ENCODE results near the gene ABHD3. TPM values are rescaled to one million over a fixed set of nuclear protein-coding genes. Genes with fewer than 3 reads are reported as not detected.
A peak's percentile ranks its signal among the peaks of the same experiment; 100 is the strongest.
"Not testable (repeated sequence)": the region's sequence is repeated elsewhere in the genome, so short reads cannot be mapped to it uniquely, and the experiment has no call there.

The ABHD3 gene
- total RNA-seq, 1 donor from 2014 or later: 9.6 TPM

GRCh38 chr18:21722687-21723086 lies 18.1 kb upstream of the ABHD3 start:
- DNase-seq (ENCODE audit: low spot score in 2 of 2): no peak
- Histone ChIP-seq H3K27me3 (no peaks in the 10 kb centered on the region), H3K4me1 (no peaks in the 10 kb centered on the region), H3K9me3 (peaks cover 0 to 6% of the 10 kb centered on the region in 2 donors), H3K36me3 (no peaks in the 10 kb centered on the region), H3K4me3 (no peak overlapping the region), H3K27ac (no peak overlapping the region)
- intact Hi-C loops (cut with DNase I): no loop called here
- TF ChIP-seq CTCF (IDR thresholded peaks at IDR 0.05): no peak

- Histone ChIP-seq H3K4me3 (no peak overlapping the region), H3K27ac (no peak overlapping the region), H3K4me1 (no peaks in the 10 kb centered on the region), H3K36me3 (no peaks in the 10 kb centered on the region), H3K9me3 (peaks cover 0 to 15% of the 10 kb centered on the region in 2 donors), H3K27me3 (no peaks in the 10 kb centered on the region)
- TF ChIP-seq CTCF (IDR thresholded peaks at IDR 0.05): no peak
- DNase-seq (ENCODE audit: low spot score in 2 of 2): no peak
- intact Hi-C loops (cut with DNase I): no loop called here
Measured at GRCh38 chr18:21714474-21714873, 9.9 kb upstream of the ABHD3 start.

GRCh38 chr18:21707130-21707529 lies 2.6 kb upstream of the ABHD3 start:
- H3K9me3 ChIP-seq; H3K4me3 ChIP-seq; H3K27me3 ChIP-seq; H3K4me1 ChIP-seq; H3K36me3 ChIP-seq; H3K27ac ChIP-seq; DNase-seq (ENCODE audit: low spot score in 2 of 2): not testable (repeated sequence)
- intact Hi-C loops (cut with DNase I): loop anchor here (5.0 to 10.0 kb wide), 3 partner anchors 98 to 1400 kb away; partner anchors contain the start of gene GATA6

GRCh38 chr18:21706386-21706865 lies 1.9 kb upstream of the ABHD3 start:
- TF ChIP-seq CTCF (IDR thresholded peaks at IDR 0.05): no peak

GRCh38 chr18:21703241-21703820 lies 1.2 kb downstream of the ABHD3 start:
- Histone ChIP-seq H3K9me3 (no peaks in the 10 kb centered on the region), H3K27ac (peak overlapping the region; percentile 96 to 97), H3K27me3 (no peaks in the 10 kb centered on the region), H3K36me3 (peaks cover 0 to 10% of the 10 kb centered on the region in 2 donors), H3K4me3 (peak overlapping the region; percentile 94 to 98), H3K4me1 (peaks cover 0 to 2% of the 10 kb centered on the region in 2 donors)
- intact Hi-C loops (cut with DNase I): loop anchor here (10.0 kb wide), 2 partner anchors 101 to 461 kb away; partner anchors contain the start of gene GATA6
- TF ChIP-seq CTCF (IDR thresholded peaks at IDR 0.05): no peak
- DNase-seq (ENCODE audit: low spot score in 2 of 2): no peak

More at GRCh38 chr18:21706386-21706865, 1.9 kb upstream of the ABHD3 start:
- Histone ChIP-seq H3K27ac (no peak overlapping the region), H3K27me3 (no peaks in the 10 kb centered on the region), H3K4me3 (no peak overlapping the region), H3K36me3 (peaks cover 0 to 4% of the 10 kb centered on the region in 2 donors), H3K4me1 (peaks cover 0 to 2% of the 10 kb centered on the region in 2 donors), H3K9me3 (no peaks in the 10 kb centered on the region)
- intact Hi-C loops (cut with DNase I): loop anchor here (5.0 to 10.0 kb wide), 3 partner anchors 98 to 1401 kb away; partner anchors contain the start of gene GATA6
- no peak for DNase-seq (ENCODE audit: low spot score in 2 of 2)

- intact Hi-C loops (cut with DNase I): loop anchor here (10.0 kb wide), 2 partner anchors 102 to 462 kb away; partner anchors contain the start of gene GATA6
- H3K27me3 ChIP-seq: no peaks in the 10 kb centered on the region
- H3K9me3 ChIP-seq: no peaks in the 10 kb centered on the region
- H3K4me3 ChIP-seq: peak overlapping the region in 1 of 2 donors; percentile 94
- H3K27ac ChIP-seq: no peak overlapping the region
- H3K4me1 ChIP-seq: peaks cover 0 to 2% of the 10 kb centered on the region in 2 donors
- no peak for TF ChIP-seq CTCF (IDR thresholded peaks at IDR 0.05)
- peaks cover 0 to 10% of the 10 kb centered on the region in 2 donors for H3K36me3 ChIP-seq
- DNase-seq (ENCODE audit: low spot score in 2 of 2): no peak
Measured at GRCh38 chr18:21702602-21703001, 2.0 kb downstream of the ABHD3 start.
